HEK293T (cell line): Measurements from ENCODE around the gene HBA2.
"Not testable (repeated sequence)": the region's sequence is repeated elsewhere in the genome, so short reads cannot be mapped to it uniquely, and the experiment has no call there.

Source experiments
- CTCF ChIA-PET: fragments of 350-600 bp; formaldehyde crosslinking; extraction: SDS; loops from one replicate; lab custom pipeline; 2021; ENCODE audit warnings: antibody characterized with exemption, inconsistent platforms; lab: Yijun Ruan, JAX
- POLR2A ChIA-PET: fragments of 350-600 bp; formaldehyde crosslinking; extraction: SDS; loops from one replicate; lab custom pipeline; 2020; ENCODE audit warnings: antibody characterized with exemption, inconsistent platforms; lab: Yijun Ruan, JAX
- DNase-seq: peaks from one replicate; pipeline ENCODE4 v3.0.0; 2012; ENCODE audit warnings: mixed read lengths; ENCODE audit errors: extremely low spot score
- ARNT ChIP-seq: fragments of 450-650 bp; IDR thresholded peaks from 2 replicates; pipeline ENCODE4 v1.6.1; 2017; ENCODE audit warnings: mild to moderate bottlenecking
- BHLHE40 ChIP-seq: fragments of 450-650 bp; IDR thresholded peaks from 2 replicates; pipeline ENCODE4 v1.6.1; 2016; ENCODE audit warnings: mild to moderate bottlenecking, moderate library complexity, borderline replicate concordance
- CTBP1 ChIP-seq: fragments of 450-650 bp; IDR thresholded peaks from 2 replicates; pipeline ENCODE4 v1.6.1; 2016; ENCODE audit warnings: borderline replicate concordance
- ELF4 ChIP-seq: fragments of 450-650 bp; IDR thresholded peaks from 2 replicates; pipeline ENCODE4 v1.6.1; 2017; ENCODE audit warnings: antibody characterized with exemption
- FOXA1 ChIP-seq: fragments of 450-650 bp; IDR thresholded peaks from 2 replicates; pipeline ENCODE4 v1.6.1; 2016; ENCODE audit warnings: mild to moderate bottlenecking
- FOXK2 ChIP-seq: fragments of 450-650 bp; IDR thresholded peaks from 2 replicates; pipeline ENCODE4 v1.6.1; 2016; ENCODE audit warnings: mild to moderate bottlenecking
- FOXM1 ChIP-seq: fragments of 450-650 bp; IDR thresholded peaks from 2 replicates; pipeline ENCODE4 v1.6.1; 2017; ENCODE audit warnings: mild to moderate bottlenecking, borderline replicate concordance
- HDGF ChIP-seq: fragments of 450-650 bp; IDR thresholded peaks from 2 replicates; pipeline ENCODE4 v1.6.1; 2017; ENCODE audit warnings: antibody characterized with exemption, borderline replicate concordance
- L3MBTL2 ChIP-seq: fragments of 450-650 bp; conservative IDR thresholded peaks from 2 replicates; pipeline ENCODE4 v1.6.1; 2016; ENCODE audit warnings: mild to moderate bottlenecking
- LEF1 ChIP-seq: fragments of 450-650 bp; IDR thresholded peaks from 2 replicates; pipeline ENCODE4 v1.6.1; 2017; ENCODE audit warnings: mild to moderate bottlenecking, borderline replicate concordance
- NFRKB ChIP-seq: fragments of 450-650 bp; IDR thresholded peaks from 2 replicates; pipeline ENCODE4 v1.6.1; 2016; ENCODE audit warnings: mild to moderate bottlenecking, moderate library complexity
- PKNOX1 ChIP-seq: fragments of 450-650 bp; IDR thresholded peaks from 2 replicates; pipeline ENCODE4 v1.6.1; 2016
- SP1 ChIP-seq: fragments of 450-650 bp; IDR thresholded peaks from 2 replicates; pipeline ENCODE4 v1.6.1; 2017
- SUZ12 ChIP-seq: fragments of 450-650 bp; IDR thresholded peaks from 2 replicates; pipeline ENCODE4 v1.6.1; 2016; ENCODE audit warnings: mild to moderate bottlenecking
- TARDBP ChIP-seq: fragments of 450-650 bp; IDR thresholded peaks from 2 replicates; pipeline ENCODE4 v1.6.1; 2016
- ZNF384 ChIP-seq: fragments of 450-650 bp; IDR thresholded peaks from 2 replicates; pipeline ENCODE4 v1.6.1; 2016

Gene HBA2

GRCh38 chr16:146646-147045 lies 26.0 kb upstream of the HBA2 start:
- ChIA-PET CTCF (no interaction called here), POLR2A (no interaction called here)
- no peak for TF ChIP-seq TARDBP
- no peak for TF ChIP-seq HDGF
- no peak for TF ChIP-seq CTBP1
- TF ChIP-seq ZNF384: no peak
- TF ChIP-seq LEF1: no peak
- no peak for DNase-seq

- DNase-seq: no peak
- ChIA-PET CTCF (no interaction called here), POLR2A (interaction anchor here (1.1 kb wide), 1 partner anchor 9 kb away, joined by 3 read pairs; no protein-coding TSS in a partner anchor)
- TF ChIP-seq BHLHE40: no peak
- no peak for TF ChIP-seq HDGF
- TF ChIP-seq L3MBTL2: no peak
- no peak for TF ChIP-seq FOXM1
- TF ChIP-seq SP1: no peak
- TF ChIP-seq SUZ12: no peak
- no peak for TF ChIP-seq FOXK2
- TF ChIP-seq TARDBP: no peak
- TF ChIP-seq PKNOX1: no peak
- TF ChIP-seq ARNT: no peak
- no peak for TF ChIP-seq ELF4
- no peak for TF ChIP-seq FOXA1
- no peak for TF ChIP-seq ZNF384
- no peak for TF ChIP-seq CTBP1
These were observed 23.5 kb upstream of the HBA2 start for GRCh38 chr16:149024-149660.

- no peak for DNase-seq
- ChIA-PET POLR2A (no interaction called here), CTCF (interaction anchor here (1.0 kb wide), 1 partner anchor 56 kb away, joined by 4 read pairs; no protein-coding TSS in a partner anchor)
- TF ChIP-seq PKNOX1 (no peak), BHLHE40 (no peak), LEF1 (no peak), CTBP1 (no peak), FOXA1 (no peak), ARNT (no peak), NFRKB (no peak), FOXM1 (no peak), SP1 (no peak), TARDBP (no peak), SUZ12 (no peak), HDGF (no peak)
These were observed 20.2 kb upstream of the HBA2 start, which contains the start of gene HBZ for GRCh38 chr16:152141-153128. Gene HBZ (plus strand): TSS chr16:152644. CDS start chr16:152910, 266 bp downstream.

GRCh38 chr16:153129-153521 lies 19.6 kb upstream of the HBA2 start:
- CTCF ChIA-PET, DNase-seq, POLR2A ChIA-PET: not testable (repeated sequence)

GRCh38 chr16:153550-154216 lies 19.0 kb upstream of the HBA2 start:
- DNase-seq, CTCF ChIA-PET, POLR2A ChIA-PET: not testable (repeated sequence)

- ChIA-PET POLR2A (no interaction called here), CTCF (no interaction called here)
- DNase-seq: peak; percentile 40
- TF ChIP-seq CTBP1 (no peak), L3MBTL2 (peak; percentile 75)
These were observed 18.3 kb upstream of the HBA2 start for GRCh38 chr16:154217-155030.
